ENCODE data around the gene FCER1G.

The FCER1G gene

GRCh38 chr1:161215076-161215475 lies at the start of gene FCER1G:
FCER1G (plus strand) TSS chr1:161215295; CDS start chr1:161215322, 27 bp downstream.
- TF ChIP-seq CTCF (conservative IDR thresholded peaks at IDR 0.05; ENCODE audit: control insufficient read depth, insufficient read depth, low read depth, low read length) = no peak
- DNase-seq (ENCODE audit: low read depth) = no peak
- no peak within 1 kb of the TSS for H3K4me3 ChIP-seq (ENCODE audit: control insufficient read depth, low read depth, low read length)

DNA sequence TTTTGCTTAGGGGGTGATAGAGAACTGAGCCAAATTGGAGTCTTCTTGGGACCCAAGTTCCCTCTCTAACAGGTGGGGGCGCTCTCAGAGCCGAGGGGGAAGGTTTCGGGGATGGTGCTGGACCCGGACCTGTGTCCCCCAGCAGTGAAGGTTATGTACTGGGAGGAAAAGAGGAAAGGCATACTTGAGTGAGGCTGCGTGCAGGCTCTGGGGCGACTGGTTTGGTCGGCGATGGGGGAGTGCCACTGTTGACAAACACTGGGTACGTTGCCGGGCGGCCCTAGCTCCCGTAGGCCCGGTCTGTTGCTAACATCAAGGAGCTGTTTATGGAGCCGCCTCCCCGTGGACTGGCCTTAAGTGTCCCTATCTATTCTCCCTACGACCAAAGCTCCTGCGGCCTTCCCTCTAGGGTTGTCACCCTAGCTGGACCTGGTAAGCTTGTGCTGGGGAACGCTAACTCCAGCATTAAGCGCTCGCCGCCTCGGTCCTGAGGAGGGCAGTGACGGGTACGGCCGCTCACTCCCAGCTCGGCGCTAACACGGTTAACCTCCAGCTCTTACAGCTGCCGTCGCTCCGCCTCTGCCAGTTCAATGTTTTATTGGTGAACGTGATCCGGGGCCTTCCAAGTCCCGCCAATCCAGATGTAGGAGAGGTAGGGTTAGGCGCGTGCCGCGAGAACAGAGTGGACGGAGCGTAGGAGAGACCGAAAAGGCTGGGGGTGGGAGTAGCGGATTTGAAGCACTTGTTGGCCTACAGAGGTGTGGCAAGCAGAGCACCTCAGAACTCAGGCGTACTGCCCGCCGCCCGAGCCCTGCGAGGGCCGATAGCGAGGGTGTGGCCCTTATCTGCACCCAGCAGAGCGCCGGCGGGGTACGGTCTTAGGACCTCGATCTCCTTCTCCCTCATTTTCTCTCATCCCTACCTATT lies 49.1 kb upstream of the FCER1G start, which contains the start of gene PPOX:
Gene PPOX (plus strand): TSS at position 685 of the 927 bp plus-strand sequence. CDS start 422 bp downstream, outside the sequence.
- DNase-seq (ENCODE audit: low read depth) = peak; percentile 98
- peak; percentile 57 for TF ChIP-seq CTCF (conservative IDR thresholded peaks at IDR 0.05; ENCODE audit: control insufficient read depth, insufficient read depth, low read depth, low read length)
- peak within 1 kb of the TSS; percentile 81 for H3K4me3 ChIP-seq (ENCODE audit: control insufficient read depth, low read depth, low read length)

GRCh38 chr1:161166669-161167548 lies 48.2 kb upstream of the FCER1G start:
- no peak for TF ChIP-seq CTCF (conservative IDR thresholded peaks at IDR 0.05; ENCODE audit: control insufficient read depth, insufficient read depth, low read depth, low read length)
- DNase-seq (ENCODE audit: low read depth) = no peak

DNA sequence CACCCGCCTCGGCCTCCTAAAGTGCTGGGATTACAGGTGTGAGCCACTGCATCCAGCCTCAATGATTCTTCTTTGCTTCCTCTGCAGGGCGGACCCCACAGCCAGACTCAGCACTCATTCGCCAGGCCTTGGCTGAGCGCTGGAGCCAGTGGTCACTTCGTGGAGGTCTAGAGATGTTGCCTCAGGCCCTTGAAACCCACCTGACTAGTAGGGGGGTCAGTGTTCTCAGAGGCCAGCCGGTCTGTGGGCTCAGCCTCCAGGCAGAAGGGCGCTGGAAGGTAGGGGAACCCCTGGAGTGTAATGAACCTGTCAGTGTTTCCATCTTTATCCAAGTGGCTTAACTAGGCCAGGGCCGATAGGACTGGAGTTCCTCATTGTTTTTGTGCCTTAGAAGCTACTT lies 46.2 kb upstream of the FCER1G start:
- no peak for TF ChIP-seq CTCF (conservative IDR thresholded peaks at IDR 0.05; ENCODE audit: control insufficient read depth, insufficient read depth, low read depth, low read length)
- DNase-seq (ENCODE audit: low read depth) = no peak
- no peak overlapping the region for H3K4me3 ChIP-seq (ENCODE audit: control insufficient read depth, low read depth, low read length)

More at GRCh38 chr1:161166669-161167548, 48.2 kb upstream of the FCER1G start:
- H3K4me3 ChIP-seq (ENCODE audit: control insufficient read depth, low read depth, low read length) = peak overlapping the region; percentile 81

GRCh38 chr1:161171191-161171590 lies 43.9 kb upstream of the FCER1G start:
- peak; percentile 38 for DNase-seq (ENCODE audit: low read depth)
- no peak overlapping the region for H3K4me3 ChIP-seq (ENCODE audit: control insufficient read depth, low read depth, low read length)
- peak; percentile 41 for TF ChIP-seq CTCF (conservative IDR thresholded peaks at IDR 0.05; ENCODE audit: control insufficient read depth, insufficient read depth, low read depth, low read length)

GRCh38 chr1:161171696-161172095 lies 43.4 kb upstream of the FCER1G start:
- DNase-seq (ENCODE audit: low read depth) = no peak
- no peak overlapping the region for H3K4me3 ChIP-seq (ENCODE audit: control insufficient read depth, low read depth, low read length)
- TF ChIP-seq CTCF (conservative IDR thresholded peaks at IDR 0.05; ENCODE audit: control insufficient read depth, insufficient read depth, low read depth, low read length) = no peak
